HCT116 (cell line): ENCODE results near the gene ETFA. TPM values are rescaled to one million over a fixed set of nuclear protein-coding genes. Genes with fewer than 3 reads are reported as not detected.

Experiments used
- ATAC-seq: fragments of 200-7000 bp; cut with Tn5 transposase; 2 replicates; pipeline ENCODE4 v1.9.1; 2020; ENCODE audit warnings: mild to moderate bottlenecking, moderate library complexity
- BruUV-seq: library from RNA; stranded (reverse); fragments of 400-500 nt; replicated peaks from 2 replicates; lab custom pipeline; 2021; lab: Mats Ljungman, UMichigan
- CTCF ChIA-PET: fragments of 300-600 bp; sonication (Branson Sonifier 250); formaldehyde crosslinking; loops from one replicate; lab custom pipeline; 2021; ENCODE audit warnings: antibody characterized with exemption; lab: Charles Lee
- POLR2A ChIA-PET: fragments of 300-600, 350-600 bp; sonication (Branson Sonifier 250); formaldehyde crosslinking; loops from one replicate; lab custom pipeline; 2021; ENCODE audit warnings: antibody characterized with exemption; lab: Charles Lee
- RAD21 ChIA-PET, 2 experiments: fragments of 300-600 bp; sonication (Branson Sonifier 250); formaldehyde crosslinking; loops; one replicate each; lab custom pipeline; 2023; ENCODE audit warnings: low total read pairs in 2 of 2; ENCODE audit not compliant: uncharacterized antibody in 2 of 2, unreplicated experiment in 2 of 2, low non-redundant PET in 1 of 2; lab: Charles Lee
- DNase-seq: peaks from one replicate; pipeline ENCODE4 v3.0.0-alpha.2; 2010; ENCODE audit warnings: low read depth, low spot score
- H2AFZ ChIP-seq: fragments of 200-600 bp; shearing (Covaris generic), sonication (generic); 2 replicates; pipeline ENCODE4 v1.6.1; 2017; ENCODE audit warnings: low read depth, mixed run types, mixed read lengths, antibody characterized with exemption, low read length; ENCODE audit not compliant: poor library complexity, severe bottlenecking
- H3K27ac ChIP-seq: 2 replicates; pipeline ENCODE4 v1.5.1; 2012; ENCODE audit warnings: low read depth, low read length
- H3K27me3 ChIP-seq: fragments of 200-600 bp; sonication (generic); 2 replicates; pipeline ENCODE4 v1.6.1; 2016; ENCODE audit warnings: mixed run types, low read length, mixed read lengths; ENCODE audit not compliant: insufficient read depth
- H3K36me3 ChIP-seq, 2 experiments: fragments of 200-500 bp in 1 of 2; fragments of 200-600 bp in 1 of 2; sonication (Bioruptor generic) in 1 of 2; sonication (generic) in 1 of 2; 2 replicates each; pipeline versions ENCODE4 v1.5.1 to v1.6.1; 2014 to 2016; ENCODE audit warnings: low read length in 2 of 2, inconsistent platforms in 1 of 2, mixed read lengths in 1 of 2, mixed run types in 1 of 2; ENCODE audit not compliant: insufficient read depth in 2 of 2, control insufficient read depth in 1 of 2
- H3K4me1 ChIP-seq, 2 experiments: fragments of 200-600 bp in 1 of 2; sonication (generic) in 1 of 2; 2 replicates each; pipeline versions ENCODE4 v1.5.1 to v1.6.1; 2012 to 2017; ENCODE audit warnings: low read length in 2 of 2, inconsistent platforms in 1 of 2, mild to moderate bottlenecking in 1 of 2, mixed read lengths in 1 of 2, mixed run types in 1 of 2, moderate library complexity in 1 of 2; ENCODE audit not compliant: insufficient read depth in 2 of 2, control insufficient read depth in 1 of 2
- H3K4me2 ChIP-seq: fragments of 200-600 bp; sonication (generic); 2 replicates; pipeline ENCODE4 v1.6.1; 2017; ENCODE audit warnings: mixed run types, low read length, mixed read lengths
- H3K4me3 ChIP-seq, 2 experiments: fragments of 200-600 bp in 1 of 2; sonication (generic) in 1 of 2; replicated peaks in 1 of 2; 2 replicates each; pipeline ENCODE4 v1.5.1; 2011 to 2016; ENCODE audit warnings: low read length in 2 of 2, control low read depth in 1 of 2, low read depth in 1 of 2, mild to moderate bottlenecking in 1 of 2, mixed read lengths in 1 of 2, mixed run types in 1 of 2
- H3K79me2 ChIP-seq: fragments of 200-600 bp; sonication (generic); 2 replicates; pipeline ENCODE4 v1.6.1; 2017; ENCODE audit warnings: mild to moderate bottlenecking, mixed run types, low read length, moderate library complexity, mixed read lengths; ENCODE audit not compliant: insufficient read depth
- H3K9ac ChIP-seq: fragments of 200-600 bp; sonication (generic); 2 replicates; pipeline ENCODE4 v1.6.1; 2016; ENCODE audit warnings: low read length, mixed read lengths
- H3K9me2 ChIP-seq: fragments of 200-600 bp; sonication (generic), shearing (Covaris generic); 2 replicates; pipeline ENCODE4 v1.6.1; 2017; ENCODE audit warnings: mixed run types, mild to moderate bottlenecking, moderate library complexity; ENCODE audit not compliant: insufficient read depth
- H3K9me3 ChIP-seq, 2 experiments: fragments of 200-500 bp in 1 of 2; fragments of 200-600 bp in 1 of 2; sonication (Bioruptor generic) in 1 of 2; sonication (generic) in 1 of 2; 2 replicates each; pipeline ENCODE4 v1.6.1; 2014 to 2017; ENCODE audit warnings: low read length in 2 of 2, mixed read lengths in 2 of 2, inconsistent platforms in 1 of 2, low read depth in 1 of 2, mild to moderate bottlenecking in 1 of 2, mixed run types in 1 of 2, moderate library complexity in 1 of 2; ENCODE audit not compliant: control insufficient read depth in 1 of 2, insufficient read depth in 1 of 2
- H4K20me1 ChIP-seq: fragments of 200-600 bp; sonication (generic), shearing (Covaris generic); 2 replicates; pipeline ENCODE4 v1.6.1; 2017; ENCODE audit warnings: mixed run types, mild to moderate bottlenecking, moderate library complexity; ENCODE audit not compliant: insufficient read depth
- CBX3 ChIP-seq: IDR thresholded peaks from 2 replicates; pipeline ENCODE4 v1.6.1; 2012; ENCODE audit warnings: low read depth
- CEBPB ChIP-seq: IDR thresholded peaks from 2 replicates; pipeline ENCODE4 v1.6.1; 2012; ENCODE audit warnings: low read depth
- ELF1 ChIP-seq: IDR thresholded peaks from 2 replicates; pipeline ENCODE4 v1.6.1; 2012; ENCODE audit warnings: low read depth, borderline replicate concordance
- EZH2 ChIP-seq: fragments of 200-600 bp; sonication (generic); IDR thresholded peaks from 2 replicates; pipeline ENCODE4 v1.6.1; 2017; ENCODE audit warnings: antibody characterized with exemption, mixed run types
- FOSL1 ChIP-seq: IDR thresholded peaks from 2 replicates; pipeline ENCODE4 v1.6.1; 2012; ENCODE audit warnings: low read depth
- JUND ChIP-seq: IDR thresholded peaks from 2 replicates; pipeline ENCODE4 v1.6.1; 2012
- POLR2A ChIP-seq: IDR thresholded peaks from 2 replicates; pipeline ENCODE4 v1.7.0; 2011; ENCODE audit warnings: borderline replicate concordance; ENCODE audit not compliant: insufficient read depth, insufficient read length; ENCODE audit errors: extremely low read depth
- POLR2AphosphoS5 ChIP-seq: IDR thresholded peaks from 2 replicates; pipeline ENCODE4 v1.6.1; 2011; ENCODE audit warnings: mild to moderate bottlenecking, low read depth, low read length, moderate library complexity
- RAD21 ChIP-seq: IDR thresholded peaks from 2 replicates; pipeline ENCODE4 v1.6.1; 2012; ENCODE audit warnings: low read depth, mild to moderate bottlenecking
- SIN3A ChIP-seq: IDR thresholded peaks from 2 replicates; pipeline ENCODE4 v1.6.1; 2012; ENCODE audit warnings: low read depth
- SRF ChIP-seq: IDR thresholded peaks from 2 replicates; pipeline ENCODE4 v1.6.1; 2012; ENCODE audit warnings: low read depth
- TCF7L2 ChIP-seq: IDR thresholded peaks from 2 replicates; pipeline ENCODE4 v1.7.0; 2011; ENCODE audit warnings: borderline replicate concordance, inconsistent platforms; ENCODE audit not compliant: insufficient read depth, insufficient read length; ENCODE audit errors: extremely low read depth
- YY1 ChIP-seq: IDR thresholded peaks from 2 replicates; pipeline ENCODE4 v1.6.1; 2011; ENCODE audit warnings: low read length, low read depth, moderate library complexity, mild to moderate bottlenecking; ENCODE audit not compliant: insufficient replicate concordance; ENCODE audit errors: extremely low read depth
- ZFX ChIP-seq: fragments of 450-650 bp; IDR thresholded peaks from 2 replicates; pipeline ENCODE4 v1.6.1; 2017
- ZNF274 ChIP-seq: fragments of 200-500 bp; sonication (Bioruptor generic); IDR thresholded peaks from 2 replicates; pipeline ENCODE4 v1.6.1; 2014; ENCODE audit warnings: mild to moderate bottlenecking, low read depth, low read length, inconsistent platforms
- intact Hi-C: fragments of 100-400 bp; cut with micrococcal nuclease; formaldehyde crosslinking; loops from 2 replicates; pipeline ENCODE4 v1.10.0; 2022
- total RNA-seq: library from RNA; stranded (reverse); gene quantifications from one replicate; pipeline ENCODE4 v1.2.1, GENCODE V29; 2021; ENCODE audit not compliant: unreplicated experiment
- TF ChIP-seq, protein P1 (sequence below), 3 experiments: fragments of 200-600 bp in 1 of 3; sonication (generic) in 1 of 3; IDR thresholded peaks in 2 of 3; conservative IDR thresholded peaks in 1 of 3; 2 replicates each; pipeline ENCODE4 v1.5.1; 2012 to 2017; ENCODE audit warnings: low read depth in 2 of 3, low read length in 2 of 3, antibody characterized with exemption in 1 of 3, borderline replicate concordance in 1 of 3, control low read depth in 1 of 3, mild to moderate bottlenecking in 1 of 3, mixed read lengths in 1 of 3, mixed run types in 1 of 3, moderate library complexity in 1 of 3; ENCODE audit not compliant: insufficient read depth in 1 of 3
- TF ChIP-seq, protein P2 (sequence below): IDR thresholded peaks from 2 replicates; pipeline ENCODE4 v1.6.1; 2012; ENCODE audit warnings: low read depth
- TF ChIP-seq, protein P3 (sequence below): IDR thresholded peaks from 2 replicates; pipeline ENCODE4 v1.6.1; 2012
- TF ChIP-seq, protein P4 (sequence below): IDR thresholded peaks from 2 replicates; pipeline ENCODE4 v1.6.1; 2012

ETFA gene
- total RNA-seq, 1 experiment from 2014 or later = 144 TPM

DNA sequence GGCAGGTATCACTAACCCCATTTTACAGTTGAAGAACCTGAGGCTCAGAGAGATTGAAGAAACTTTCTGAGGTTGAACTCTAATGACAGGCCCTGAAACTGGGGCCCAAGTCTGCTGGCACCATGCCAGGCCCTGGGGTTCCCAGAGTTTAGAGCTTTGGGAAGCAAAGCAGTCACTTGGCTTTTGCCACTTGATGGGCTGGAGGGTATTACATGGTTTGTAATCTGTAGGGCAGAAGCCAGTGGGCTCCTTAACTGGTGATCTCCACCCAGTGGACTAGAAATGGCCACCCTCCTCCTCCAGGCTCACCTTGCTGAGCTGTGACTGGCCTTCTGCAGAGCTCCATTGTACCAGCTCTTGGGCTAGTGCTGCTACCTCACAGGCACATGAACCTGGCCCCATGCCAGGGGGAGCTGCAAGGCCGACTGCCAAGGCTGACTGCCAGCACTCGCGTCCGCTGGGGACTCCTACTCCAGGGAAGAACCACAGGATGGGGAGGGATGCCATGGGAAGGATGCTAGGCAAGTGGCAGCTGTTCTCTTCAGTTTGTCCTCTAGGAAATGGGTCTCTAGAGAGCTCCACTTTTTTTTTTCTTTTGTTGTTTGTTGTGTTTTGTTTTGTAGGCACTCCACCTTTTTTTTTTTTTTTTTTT is 104.8 kb downstream of the ETFA start:
- RAD21 ChIA-PET = no interaction called here

More for the DNA sequence above, 104.8 kb downstream of the ETFA start:
- Histone ChIP-seq H3K4me1 (peaks cover 0 to 1% of the 10 kb centered on the region in 2 experiments; a peak in 2 of 4 replicates), H3K27me3 (no peaks in the 10 kb centered on the region), H3K9me3 (no peaks in the 10 kb centered on the region), H3K4me2 (no peak overlapping the region), H2AFZ (no peak overlapping the region), H3K9me2 (no peaks in the 10 kb centered on the region), H3K36me3 (no peaks in the 10 kb centered on the region), H3K4me3 (no peak overlapping the region), H3K9ac (no peak overlapping the region), H3K27ac (no peak overlapping the region), H4K20me1 (no peaks in the 10 kb centered on the region), H3K79me2 (no peaks in the 10 kb centered on the region)
- ChIA-PET CTCF (no interaction called here), POLR2A (no interaction called here)
- no TSS peak for BruUV-seq
- ATAC-seq = peak; percentile 10; the same call in 1 of the 2 replicates
- no peak for DNase-seq
- TF ChIP-seq, protein P1, sequence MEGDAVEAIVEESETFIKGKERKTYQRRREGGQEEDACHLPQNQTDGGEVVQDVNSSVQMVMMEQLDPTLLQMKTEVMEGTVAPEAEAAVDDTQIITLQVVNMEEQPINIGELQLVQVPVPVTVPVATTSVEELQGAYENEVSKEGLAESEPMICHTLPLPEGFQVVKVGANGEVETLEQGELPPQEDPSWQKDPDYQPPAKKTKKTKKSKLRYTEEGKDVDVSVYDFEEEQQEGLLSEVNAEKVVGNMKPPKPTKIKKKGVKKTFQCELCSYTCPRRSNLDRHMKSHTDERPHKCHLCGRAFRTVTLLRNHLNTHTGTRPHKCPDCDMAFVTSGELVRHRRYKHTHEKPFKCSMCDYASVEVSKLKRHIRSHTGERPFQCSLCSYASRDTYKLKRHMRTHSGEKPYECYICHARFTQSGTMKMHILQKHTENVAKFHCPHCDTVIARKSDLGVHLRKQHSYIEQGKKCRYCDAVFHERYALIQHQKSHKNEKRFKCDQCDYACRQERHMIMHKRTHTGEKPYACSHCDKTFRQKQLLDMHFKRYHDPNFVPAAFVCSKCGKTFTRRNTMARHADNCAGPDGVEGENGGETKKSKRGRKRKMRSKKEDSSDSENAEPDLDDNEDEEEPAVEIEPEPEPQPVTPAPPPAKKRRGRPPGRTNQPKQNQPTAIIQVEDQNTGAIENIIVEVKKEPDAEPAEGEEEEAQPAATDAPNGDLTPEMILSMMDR (IDR thresholded peaks at IDR 0.05 in 2 of 3, conservative IDR thresholded peaks at IDR 0.05 in 1 of 3; ENCODE audit: borderline replicate concordance in 1 of 3, insufficient read depth in 1 of 3, low read depth in 2 of 3, low read length in 2 of 3) = no peak
- no peak for TF ChIP-seq POLR2AphosphoS5
- no peak for TF ChIP-seq TCF7L2
- no peak for TF ChIP-seq RAD21
- no peak for TF ChIP-seq JUND
- TF ChIP-seq ZFX = no peak
- no peak for TF ChIP-seq ELF1
- no peak for TF ChIP-seq EZH2
- no peak for TF ChIP-seq ZNF274
- no peak for TF ChIP-seq POLR2A
- TF ChIP-seq, protein P2, sequence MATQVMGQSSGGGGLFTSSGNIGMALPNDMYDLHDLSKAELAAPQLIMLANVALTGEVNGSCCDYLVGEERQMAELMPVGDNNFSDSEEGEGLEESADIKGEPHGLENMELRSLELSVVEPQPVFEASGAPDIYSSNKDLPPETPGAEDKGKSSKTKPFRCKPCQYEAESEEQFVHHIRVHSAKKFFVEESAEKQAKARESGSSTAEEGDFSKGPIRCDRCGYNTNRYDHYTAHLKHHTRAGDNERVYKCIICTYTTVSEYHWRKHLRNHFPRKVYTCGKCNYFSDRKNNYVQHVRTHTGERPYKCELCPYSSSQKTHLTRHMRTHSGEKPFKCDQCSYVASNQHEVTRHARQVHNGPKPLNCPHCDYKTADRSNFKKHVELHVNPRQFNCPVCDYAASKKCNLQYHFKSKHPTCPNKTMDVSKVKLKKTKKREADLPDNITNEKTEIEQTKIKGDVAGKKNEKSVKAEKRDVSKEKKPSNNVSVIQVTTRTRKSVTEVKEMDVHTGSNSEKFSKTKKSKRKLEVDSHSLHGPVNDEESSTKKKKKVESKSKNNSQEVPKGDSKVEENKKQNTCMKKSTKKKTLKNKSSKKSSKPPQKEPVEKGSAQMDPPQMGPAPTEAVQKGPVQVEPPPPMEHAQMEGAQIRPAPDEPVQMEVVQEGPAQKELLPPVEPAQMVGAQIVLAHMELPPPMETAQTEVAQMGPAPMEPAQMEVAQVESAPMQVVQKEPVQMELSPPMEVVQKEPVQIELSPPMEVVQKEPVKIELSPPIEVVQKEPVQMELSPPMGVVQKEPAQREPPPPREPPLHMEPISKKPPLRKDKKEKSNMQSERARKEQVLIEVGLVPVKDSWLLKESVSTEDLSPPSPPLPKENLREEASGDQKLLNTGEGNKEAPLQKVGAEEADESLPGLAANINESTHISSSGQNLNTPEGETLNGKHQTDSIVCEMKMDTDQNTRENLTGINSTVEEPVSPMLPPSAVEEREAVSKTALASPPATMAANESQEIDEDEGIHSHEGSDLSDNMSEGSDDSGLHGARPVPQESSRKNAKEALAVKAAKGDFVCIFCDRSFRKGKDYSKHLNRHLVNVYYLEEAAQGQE = no peak
- TF ChIP-seq, protein P3, sequence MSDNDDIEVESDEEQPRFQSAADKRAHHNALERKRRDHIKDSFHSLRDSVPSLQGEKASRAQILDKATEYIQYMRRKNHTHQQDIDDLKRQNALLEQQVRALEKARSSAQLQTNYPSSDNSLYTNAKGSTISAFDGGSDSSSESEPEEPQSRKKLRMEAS = no peak
- no peak for TF ChIP-seq YY1
- TF ChIP-seq CBX3 = no peak
- no peak for TF ChIP-seq CEBPB
- no peak for TF ChIP-seq SIN3A
- TF ChIP-seq, protein P4, sequence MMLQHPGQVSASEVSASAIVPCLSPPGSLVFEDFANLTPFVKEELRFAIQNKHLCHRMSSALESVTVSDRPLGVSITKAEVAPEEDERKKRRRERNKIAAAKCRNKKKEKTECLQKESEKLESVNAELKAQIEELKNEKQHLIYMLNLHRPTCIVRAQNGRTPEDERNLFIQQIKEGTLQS = no peak
- TF ChIP-seq FOSL1 = no peak
- no peak for TF ChIP-seq SRF
- intact Hi-C loops = no loop called here
